SKM-1 (cell line): Measurements from ENCODE around the gene MCRS1.

Experiments used
- DNase-seq: peaks from one replicate; lab custom pipeline; 2025; ENCODE audit not compliant: unreplicated experiment; lab: John Stamatoyannopoulos, UW

Gene MCRS1

GRCh38 chr12:49557187-49557916, 10.6 kb downstream of the MCRS1 start:
- no peak for DNase-seq

- no peak for DNase-seq
Measured at GRCh38 chr12:49556391-49557186, 11.4 kb downstream of the MCRS1 start.

GRCh38 chr12:49555631-49556390, 12.1 kb downstream of the MCRS1 start:
- DNase-seq, result no peak

GRCh38 chr12:49554266-49554665, 13.7 kb downstream of the MCRS1 start:
- DNase-seq, result no peak

- no peak for DNase-seq
Measured at GRCh38 chr12:49553512-49554088, 14.3 kb downstream of the MCRS1 start.

- DNase-seq, result no peak
Measured at GRCh38 chr12:49552899-49553298, 15.0 kb downstream of the MCRS1 start.

GRCh38 chr12:49552425-49552824, 15.5 kb downstream of the MCRS1 start:
- DNase-seq, result no peak

GRCh38 chr12:49552014-49552413, 15.9 kb downstream of the MCRS1 start:
- no peak for DNase-seq

GRCh38 chr12:49550693-49551252, 17.2 kb downstream of the MCRS1 start:
- no peak for DNase-seq

- DNase-seq, result no peak
Measured at GRCh38 chr12:49549735-49550692, 17.9 kb downstream of the MCRS1 start.

GRCh38 chr12:49548822-49549648, 18.9 kb downstream of the MCRS1 start:
- DNase-seq, result no peak

GRCh38 chr12:49548481-49548821, 19.5 kb downstream of the MCRS1 start:
- no peak for DNase-seq

- no peak for DNase-seq
Measured at GRCh38 chr12:49547090-49547690, 20.8 kb downstream of the MCRS1 start.

- no peak for DNase-seq
Measured at GRCh38 chr12:49546481-49546880, 21.5 kb downstream of the MCRS1 start.

- no peak for DNase-seq
Measured at GRCh38 chr12:49545815-49546214, 22.1 kb downstream of the MCRS1 start.

- DNase-seq, result no peak
Measured at GRCh38 chr12:49543914-49544815, 23.8 kb downstream of the MCRS1 start.

GRCh38 chr12:49543221-49543913, 24.6 kb downstream of the MCRS1 start:
- no peak for DNase-seq
